Testis (tissue), 3 donors: ENCODE measurements around the gene FOXRED2. TPM values are rescaled to one million over a fixed set of nuclear protein-coding genes. Genes with fewer than 3 reads are reported as not detected.

Source experiments
- DNase-seq: peaks from one replicate; pipeline ENCODE4 v3.0.0-alpha.2; 2019
- H3K27ac ChIP-seq, 2 donors: fragments of 200-600 bp; sonication (generic); one replicate each; pipeline ENCODE4 v1.5.1; 2019
- H3K27me3 ChIP-seq: fragments of 200-600 bp; sonication (generic); one replicate; pipeline ENCODE4 v1.5.1; 2019
- H3K36me3 ChIP-seq: fragments of 200-600 bp; sonication (generic); one replicate; pipeline ENCODE4 v1.5.1; 2017; ENCODE audit warnings: low read depth; ENCODE audit errors: missing control alignments
- H3K4me1 ChIP-seq: fragments of 200-600 bp; sonication (generic); one replicate; pipeline ENCODE4 v1.5.1; 2019
- H3K4me3 ChIP-seq, 2 donors: fragments of 200-600 bp; sonication (generic); one replicate each; pipeline ENCODE4 v1.5.1; 2017 to 2019
- H3K9me3 ChIP-seq: fragments of 200-600 bp; sonication (generic); one replicate; pipeline ENCODE4 v1.5.1; 2017
- CTCF ChIP-seq, 3 experiments: fragments of 450-650 bp in 2 of 3; fragments of 200-600 bp in 1 of 3; sonication (generic) in 1 of 3; IDR thresholded peaks; one replicate each; pipeline ENCODE4 v1.5.1; 2016 to 2019; ENCODE audit warnings: antibody characterized with exemption in 3 of 3, mild to moderate bottlenecking in 2 of 3, moderate library complexity in 1 of 3
- POLR2A ChIP-seq: fragments of 450-650 bp; IDR thresholded peaks from one replicate; pipeline ENCODE4 v1.6.1; 2017; ENCODE audit warnings: antibody characterized with exemption, mild to moderate bottlenecking, moderate library complexity
- WGBS, 2 donors: methylation state at CpG; one replicate each; pipeline ENCODE4 v1.1.5; 2018; 5-methylcytosine and 5-hydroxymethylcytosine counted together
- intact Hi-C: fragments of 100-400 bp; cut with DNase I; formaldehyde crosslinking; loops from one replicate; pipeline ENCODE4 v1.15.1; 2023; ENCODE audit warnings: low total_unique reads
- polyA plus RNA-seq: library from polyadenylated mRNA; stranded (reverse); fragments of 350-450 nt; fragmentation: Illumina TruSeq; extraction: RNeasy Lipid Tissue Mini Kit (QIAGEN cat#74804); gene quantifications from one replicate; pipeline ENCODE4 v1.2.3, GENCODE V29; 2014; ENCODE audit warnings: low read depth, low replicate concordance; ENCODE audit not compliant: insufficient read depth
- total RNA-seq, 2 donors: library from RNA; depleted of rRNA; stranded (reverse); fragments of >200 nt; gene quantifications; one replicate each; pipeline ENCODE4 v1.2.3, GENCODE V29; 2016

FOXRED2 gene
- total and polyA plus RNA-seq, 3 donors from 2014 or later: 17.7 to 34.6 (median 23.8) TPM

GRCh38 chr22:36486619-36487384, 20.0 kb downstream of the FOXRED2 start:
- no peaks in the 10 kb centered on the region for H3K4me1 ChIP-seq
- DNase-seq: peak; percentile 65
- peak; percentile 33 to 60 (median 52) for TF ChIP-seq CTCF (IDR thresholded peaks at IDR 0.05)
- no peak for TF ChIP-seq POLR2A
- no peak overlapping the region for H3K4me3 ChIP-seq
- no peaks in the 10 kb centered on the region for H3K27me3 ChIP-seq
- no peaks in the 10 kb centered on the region for H3K9me3 ChIP-seq
- WGBS, 2 donors: 91 to 93% methylated on average over 13 of the region's 13 CpGs
- intact Hi-C loops: no loop called here
- H3K36me3 ChIP-seq: no peaks in the 10 kb centered on the region
- no peak overlapping the region for H3K27ac ChIP-seq

- Histone ChIP-seq H3K4me3 (peak within 1 kb of the TSS; percentile 56 to 72), H3K9me3 (no peaks in the 10 kb centered on the region), H3K36me3 (no peaks in the 10 kb centered on the region), H3K4me1 (peaks cover 10% of the 10 kb centered on the region), H3K27ac (peak within 1 kb of the TSS; percentile 97 to 100), H3K27me3 (no peaks in the 10 kb centered on the region)
- peak; percentile 98 for DNase-seq
- 0% methylated on average over 59 to 62 of the region's 62 CpGs for WGBS, 2 donors
- intact Hi-C loops: no loop called here
- TF ChIP-seq POLR2A (no peak), CTCF (IDR thresholded peaks at IDR 0.05) (no peak)
Observed at GRCh38 chr22:36481393-36482168, 25.3 kb downstream of the FOXRED2 start, which contains the start of gene TXN2. Gene TXN2 (minus strand): TSS chr22:36481640. CDS start chr22:36480837, 803 bp downstream.

GRCh38 chr22:36480941-36481392, 25.9 kb downstream of the FOXRED2 start:
- Histone ChIP-seq H3K27ac (peak overlapping the region; percentile 97 to 100), H3K36me3 (no peaks in the 10 kb centered on the region), H3K27me3 (no peaks in the 10 kb centered on the region), H3K4me1 (peaks cover 10% of the 10 kb centered on the region), H3K9me3 (no peaks in the 10 kb centered on the region), H3K4me3 (peak overlapping the region; percentile 56 to 72)
- intact Hi-C loops: no loop called here
- DNase-seq: no peak
- no peak for TF ChIP-seq CTCF (IDR thresholded peaks at IDR 0.05)
- TF ChIP-seq POLR2A: no peak
- WGBS, 2 donors: 7 to 11% methylated on average over 9 of the region's 9 CpGs

- peak; percentile 62 for DNase-seq
- TF ChIP-seq POLR2A: no peak
- no peak for TF ChIP-seq CTCF (IDR thresholded peaks at IDR 0.05)
- Histone ChIP-seq H3K4me1 (peaks cover 10% of the 10 kb centered on the region), H3K4me3 (no peak overlapping the region), H3K9me3 (no peaks in the 10 kb centered on the region), H3K27me3 (no peaks in the 10 kb centered on the region), H3K36me3 (peaks cover 3% of the 10 kb centered on the region), H3K27ac (peak overlapping the region; percentile 64 to 69)
- intact Hi-C loops: no loop called here
- 67 to 86% methylated on average over 4 of the region's 4 CpGs for WGBS, 2 donors
Observed at GRCh38 chr22:36478966-36479365, 27.9 kb downstream of the FOXRED2 start.
